Spinal cord (tissue), 10 donors: ENCODE results near the gene FAN1. TPM values are rescaled to one million over a fixed set of nuclear protein-coding genes. Genes with fewer than 3 reads are reported as not detected.
"Not testable (repeated sequence)": the region's sequence is repeated elsewhere in the genome, so short reads cannot be mapped to it uniquely, and the experiment has no call there.

Source experiments
- DNase-seq, 6 donors: peaks; one replicate each; pipeline versions ENCODE4 v3.0.0 to v3.0.0-alpha.2; 2013 to 2015; ENCODE audit warnings: low spot score in 6 of 6, low read depth in 4 of 6
- H3K27ac ChIP-seq: one replicate; pipeline ENCODE4 v1.5.1; 2013; ENCODE audit warnings: low read depth, low read length, control low read depth
- H3K27me3 ChIP-seq: one replicate; pipeline ENCODE4 v1.6.1; 2013; ENCODE audit warnings: low read length; ENCODE audit not compliant: control insufficient read depth, insufficient read depth
- H3K36me3 ChIP-seq: one replicate; pipeline ENCODE4 v1.6.1; 2013; ENCODE audit warnings: low read length; ENCODE audit not compliant: control insufficient read depth, insufficient read depth
- H3K4me1 ChIP-seq: one replicate; pipeline ENCODE4 v1.6.1; 2013; ENCODE audit warnings: low read length; ENCODE audit not compliant: control insufficient read depth, insufficient read depth
- H3K4me3 ChIP-seq: one replicate; pipeline ENCODE4 v1.5.1; 2013; ENCODE audit warnings: low read depth, low read length, control low read depth
- H3K9me3 ChIP-seq: one replicate; pipeline ENCODE4 v1.6.1; 2013; ENCODE audit warnings: low read length; ENCODE audit not compliant: control insufficient read depth, insufficient read depth
- WGBS: methylation state at CpG from one replicate; pipeline ENCODE4 v1.1.5; 2013; ENCODE audit warnings: missing lambda C conversion rate; ENCODE audit not compliant: insufficient coverage; 5-methylcytosine and 5-hydroxymethylcytosine counted together
- long read RNA-seq, 4 donors: transcript quantifications; one replicate each; lab custom pipeline, GENCODE V29; 2026
- polyA plus RNA-seq, 2 donors: library from polyadenylated mRNA; unstranded; fragments of 120-200 nt; gene quantifications; one replicate each; pipeline ENCODE4 v1.2.1, GENCODE V29; 2013; ENCODE audit not compliant: insufficient read length in 2 of 2
- total RNA-seq, 2 donors: library from RNA; depleted of rRNA in 1 of 2; stranded (reverse); fragments of 120-200 nt in 1 of 2; fragments of >200 nt in 1 of 2; gene quantifications; one replicate each; pipeline versions ENCODE4 v1.2.3 to v1.2.4, GENCODE V29; 2013 to 2014
- donor health status: healthy.

FAN1 gene
- 10 to 100 TPM; 33.2 to 36.4 TPM for total RNA-seq
- polyA plus RNA-seq = 10 to 100 TPM; 36.1 to 37.1 TPM
- long read RNA-seq, donor 1, full-length matches to known transcripts = 4 of 10 reads
- long read RNA-seq, donor 1, partial matches to known transcripts = 6 of 10 reads
- long read RNA-seq, donor 1, other reads (novel, unspliced or antisense) = 0 of 10 reads
- long read RNA-seq, donor 2, partial matches to known transcripts = 5 of 6 reads
- long read RNA-seq, donor 2, other reads (novel, unspliced or antisense) = 0 of 6 reads
- long read RNA-seq, donor 3, partial matches to known transcripts = 0 of 1 reads
- long read RNA-seq, donor 3, other reads (novel, unspliced or antisense) = 0 of 1 reads
- long read RNA-seq, donor 4, full-length matches to known transcripts = 1 of 7 reads
- long read RNA-seq, donor 4, partial matches to known transcripts = 6 of 7 reads
- long read RNA-seq, donor 4, other reads (novel, unspliced or antisense) = 0 of 7 reads

DNA sequence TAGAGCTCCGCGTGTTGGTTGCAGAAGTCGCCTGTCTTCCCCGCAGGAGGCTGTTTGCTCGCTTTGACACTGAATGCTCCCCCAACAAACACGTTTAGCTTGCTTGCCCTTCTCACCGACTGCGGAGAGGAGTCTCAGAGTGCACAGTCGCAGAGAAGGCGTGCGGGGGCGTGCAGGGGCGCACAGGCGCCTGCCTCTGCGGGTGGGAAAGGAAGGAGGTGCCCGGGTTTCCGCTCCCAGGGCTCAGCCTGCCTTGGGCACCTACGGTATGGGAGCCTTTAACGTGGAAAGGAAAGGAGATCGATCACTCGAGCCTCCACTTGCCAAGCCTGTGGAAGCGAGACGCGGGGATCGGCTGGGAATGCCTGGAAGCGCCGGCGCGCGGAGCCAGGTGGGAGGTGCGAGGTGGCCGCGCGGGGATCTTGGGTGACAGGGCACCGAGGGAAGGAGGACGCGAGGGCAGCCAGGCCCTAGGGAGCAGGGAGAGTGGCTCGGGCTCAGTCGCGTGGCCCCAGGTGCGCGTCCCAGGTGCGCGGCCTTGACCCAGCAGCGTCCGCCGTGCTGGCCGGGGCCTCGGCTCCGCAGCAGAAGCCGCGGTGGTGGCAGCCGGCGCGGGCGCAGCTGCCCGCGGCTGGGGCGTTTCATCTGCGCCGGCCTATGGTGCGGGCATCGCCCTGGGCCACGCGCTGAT, at the start of gene FAN1:
TSS of gene FAN1 (plus strand) at position 419 of the 691 bp plus-strand sequence. CDS start 749 bp downstream, outside the sequence.
- no peaks in the 10 kb centered on the region for H3K9me3 ChIP-seq
- peaks cover 3% of the 10 kb centered on the region for H3K4me1 ChIP-seq
- under 1% methylated on average over 59 of the region's 65 CpGs for WGBS
- no peaks in the 10 kb centered on the region for H3K27me3 ChIP-seq
- peak within 1 kb of the TSS; percentile 61 for H3K4me3 ChIP-seq
- H3K36me3 ChIP-seq = peaks cover 5% of the 10 kb centered on the region
- peak; percentile 81 to 98 (median 87) for DNase-seq
- peak within 1 kb of the TSS; percentile 80 for H3K27ac ChIP-seq

DNA sequence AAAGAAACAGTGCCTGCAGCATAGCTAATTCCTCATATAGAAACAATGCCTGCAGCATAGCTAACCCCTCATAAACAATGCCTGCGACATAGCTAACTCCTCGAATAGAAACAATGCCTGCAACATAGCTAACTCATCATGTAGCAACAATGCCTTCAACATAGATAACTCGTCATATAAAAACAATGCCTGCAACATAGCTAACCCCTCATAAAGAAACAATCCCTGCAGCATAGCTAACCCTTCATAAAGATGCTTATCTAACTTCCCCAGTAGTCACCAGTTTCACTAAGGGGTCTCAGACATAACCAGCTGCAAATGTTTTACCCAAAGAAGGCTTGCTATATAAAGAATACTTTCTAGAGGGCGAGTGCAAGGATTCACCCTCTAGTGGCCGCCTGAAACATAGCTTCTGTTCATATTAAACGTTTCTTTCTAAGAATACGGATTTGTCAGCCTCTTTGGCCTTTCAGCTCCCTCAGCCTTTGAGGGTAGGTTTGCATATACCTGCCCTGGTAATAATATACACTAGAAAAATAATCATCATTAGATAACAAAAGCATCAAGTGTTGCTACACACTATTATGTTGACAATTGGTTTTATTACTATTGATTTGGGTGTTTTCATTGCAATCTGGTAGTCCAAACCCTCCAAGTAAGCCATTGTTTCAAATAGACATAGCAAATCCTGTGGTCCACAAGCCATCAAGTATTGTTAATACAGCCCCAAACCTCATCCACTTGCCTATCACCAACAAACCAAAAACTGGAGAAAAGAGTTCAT, 44.4 kb upstream of the FAN1 start:
- H3K27ac ChIP-seq = no peak overlapping the region
- 31% methylated on average over 3 of the region's 7 CpGs for WGBS
- no peaks in the 10 kb centered on the region for H3K4me1 ChIP-seq
- no peaks in the 10 kb centered on the region for H3K36me3 ChIP-seq
- H3K4me3 ChIP-seq = no peak overlapping the region
- H3K27me3 ChIP-seq = no peaks in the 10 kb centered on the region
- no peaks in the 10 kb centered on the region for H3K9me3 ChIP-seq
- DNase-seq = peak in 5 of 6 donors; percentile 0 to 82 (median 9)

GRCh38 chr15:30865257-30865656, 38.5 kb upstream of the FAN1 start:
- Histone ChIP-seq H3K36me3 (no peaks in the 10 kb centered on the region), H3K27me3 (no peaks in the 10 kb centered on the region), H3K27ac (no peak overlapping the region), H3K9me3 (no peaks in the 10 kb centered on the region), H3K4me3 (no peak overlapping the region), H3K4me1 (no peaks in the 10 kb centered on the region)
- DNase-seq = no peak

GRCh38 chr15:30870681-30871080, 33.0 kb upstream of the FAN1 start:
- no peaks in the 10 kb centered on the region for H3K4me1 ChIP-seq
- DNase-seq = no peak
- H3K27ac ChIP-seq = no peak overlapping the region
- 91% methylated on average over 1 of the region's 1 CpG for WGBS
- H3K9me3 ChIP-seq = no peaks in the 10 kb centered on the region
- H3K27me3 ChIP-seq = no peaks in the 10 kb centered on the region
- H3K4me3 ChIP-seq = no peak overlapping the region
- no peaks in the 10 kb centered on the region for H3K36me3 ChIP-seq

DNA sequence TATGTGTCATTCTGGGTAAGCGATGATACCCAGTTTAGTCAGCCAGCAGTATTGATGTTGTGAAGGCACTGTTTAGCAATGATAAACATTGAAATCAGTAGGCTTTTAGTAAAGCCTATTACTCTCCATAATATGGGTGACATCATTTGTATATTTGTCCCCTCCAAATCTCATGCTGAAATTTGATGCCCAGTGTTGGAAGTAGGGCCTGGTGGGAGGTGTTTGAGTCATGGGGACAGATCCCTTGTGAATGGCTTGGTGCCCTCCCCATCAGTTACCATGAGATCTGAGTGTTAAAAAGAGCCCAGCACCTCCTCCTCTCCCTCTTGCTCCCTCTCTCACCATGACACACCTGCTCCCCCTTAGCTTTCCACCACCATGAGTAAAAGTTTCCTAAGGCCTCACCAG, 31.4 kb upstream of the FAN1 start:
- no peaks in the 10 kb centered on the region for H3K36me3 ChIP-seq
- H3K4me3 ChIP-seq = no peak overlapping the region
- no peak for DNase-seq
- no peaks in the 10 kb centered on the region for H3K9me3 ChIP-seq
- no peak overlapping the region for H3K27ac ChIP-seq
- no peaks in the 10 kb centered on the region for H3K27me3 ChIP-seq
- no CpG with 5 or more reads among the region's 1 CpG for WGBS
- H3K4me1 ChIP-seq = no peaks in the 10 kb centered on the region

GRCh38 chr15:30877070-30877469, 26.6 kb upstream of the FAN1 start:
- H3K4me3 ChIP-seq = no peak overlapping the region
- DNase-seq = no peak

DNA sequence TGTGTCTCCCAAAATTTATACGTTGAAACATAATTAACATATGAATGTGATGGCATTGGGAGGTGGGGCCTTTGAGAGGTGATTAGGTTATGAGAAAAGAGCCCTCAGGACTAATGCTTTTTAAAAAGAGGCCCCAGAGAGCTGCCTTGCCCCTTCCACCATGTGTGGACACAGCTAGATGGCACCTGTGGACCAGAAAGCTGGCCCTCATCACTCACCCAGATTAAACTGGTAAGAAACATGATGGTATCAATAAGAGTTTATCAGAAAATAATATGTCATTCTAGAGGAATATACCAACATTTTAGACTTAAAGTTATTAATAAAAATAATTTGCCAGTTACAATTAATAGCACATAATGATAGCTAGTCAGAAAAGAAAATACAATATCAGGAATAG, 25.2 kb upstream of the FAN1 start:
- no CpG with 5 or more reads among the region's 1 CpG for WGBS
- DNase-seq = no peak

More at GRCh38 chr15:30877070-30877469, 26.6 kb upstream of the FAN1 start:
- H3K4me1 ChIP-seq = no peaks in the 10 kb centered on the region
- no peak overlapping the region for H3K27ac ChIP-seq
- H3K27me3 ChIP-seq = no peaks in the 10 kb centered on the region
- no peaks in the 10 kb centered on the region for H3K36me3 ChIP-seq
- no peaks in the 10 kb centered on the region for H3K9me3 ChIP-seq

GRCh38 chr15:30882849-30883433, 20.8 kb upstream of the FAN1 start:
- Histone ChIP-seq H3K4me1 (no peaks in the 10 kb centered on the region), H3K36me3 (peaks cover 3% of the 10 kb centered on the region), H3K9me3 (no peaks in the 10 kb centered on the region), H3K4me3 (no peak overlapping the region), H3K27me3 (no peaks in the 10 kb centered on the region), H3K27ac (no peak overlapping the region)
- DNase-seq = no peak
- 86% methylated on average over 16 of the region's 22 CpGs for WGBS

More for the DNA sequence above, 25.2 kb upstream of the FAN1 start:
- Histone ChIP-seq H3K4me3 (no peak overlapping the region), H3K27ac (no peak overlapping the region), H3K36me3 (peaks cover 3% of the 10 kb centered on the region), H3K27me3 (no peaks in the 10 kb centered on the region), H3K9me3 (no peaks in the 10 kb centered on the region), H3K4me1 (no peaks in the 10 kb centered on the region)

- H3K9me3 ChIP-seq, H3K27ac ChIP-seq, H3K4me1 ChIP-seq, H3K4me3 ChIP-seq, H3K36me3 ChIP-seq, H3K27me3 ChIP-seq, DNase-seq: not testable (repeated sequence)
- WGBS = 98% methylated on average over 7 of the region's 17 CpGs
Observed at GRCh38 chr15:30883666-30884065, 20.0 kb upstream of the FAN1 start.
